ENCODE results near the gene TET2.
"Not testable (repeated sequence)": the region's sequence is repeated elsewhere in the genome, so short reads cannot be mapped to it uniquely, and the experiment has no call there.

TET2 gene

DNA sequence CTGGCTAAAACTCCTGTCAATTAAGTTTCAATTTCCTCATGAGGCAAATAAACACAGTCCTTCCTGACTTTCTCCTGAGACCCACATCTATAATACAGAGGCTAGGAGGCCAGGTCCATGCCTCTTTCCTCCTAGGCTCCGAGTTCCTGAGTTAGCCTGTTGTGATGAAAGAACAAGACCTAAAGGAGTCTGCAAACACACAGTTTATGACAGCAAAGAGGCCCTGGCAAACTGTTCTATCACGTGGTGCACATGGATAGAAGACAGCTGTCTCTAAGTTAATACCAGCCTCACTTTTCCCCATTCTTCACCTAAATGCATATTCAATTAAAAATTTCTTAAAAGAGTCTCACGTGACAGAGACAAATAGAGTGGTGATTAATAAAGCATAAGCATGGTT lies 145.2 kb downstream of the TET2 start:
- DNase-seq (ENCODE audit: low spot score), result no peak

DNA sequence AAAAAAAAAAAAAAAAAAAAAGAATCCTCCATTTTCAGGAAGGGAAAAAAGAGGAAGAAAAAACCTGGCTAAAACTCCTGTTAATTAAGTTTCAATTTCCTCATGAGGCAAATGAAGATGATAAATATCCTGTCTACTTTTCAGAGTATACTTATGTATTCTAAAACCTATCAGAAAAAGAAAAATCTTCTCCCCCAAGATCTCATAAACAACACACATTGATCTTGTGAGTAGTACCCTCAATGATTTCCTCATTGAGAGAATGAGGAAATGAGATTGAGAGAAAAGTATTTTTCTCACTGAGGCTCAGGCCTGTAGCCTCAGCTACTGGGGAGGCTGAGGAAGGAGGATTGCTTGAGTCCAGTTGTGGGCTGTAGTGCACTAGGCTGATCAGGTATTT lies 146.7 kb downstream of the TET2 start:
- no peak for DNase-seq (ENCODE audit: low spot score)

DNA sequence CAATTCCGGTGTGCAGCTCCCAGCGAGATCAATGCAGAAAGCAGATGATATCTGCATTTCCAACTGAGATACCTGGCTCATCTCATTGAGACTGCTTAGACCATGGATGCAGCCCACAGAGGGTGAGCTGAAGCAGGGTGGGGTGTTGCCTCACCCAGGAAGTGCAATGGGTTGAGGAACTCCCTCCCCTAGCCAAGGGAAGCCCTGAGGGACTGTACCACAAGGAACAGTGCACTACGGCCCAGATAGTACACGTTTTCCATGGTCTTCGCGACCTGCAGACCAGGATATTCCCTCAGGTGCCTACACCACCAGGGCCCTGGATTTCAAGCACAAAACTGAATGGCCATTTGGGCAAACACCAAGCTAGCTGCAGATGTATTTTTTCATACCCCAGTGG lies 150.0 kb downstream of the TET2 start:
- DNase-seq (ENCODE audit: low spot score), result no peak

DNA sequence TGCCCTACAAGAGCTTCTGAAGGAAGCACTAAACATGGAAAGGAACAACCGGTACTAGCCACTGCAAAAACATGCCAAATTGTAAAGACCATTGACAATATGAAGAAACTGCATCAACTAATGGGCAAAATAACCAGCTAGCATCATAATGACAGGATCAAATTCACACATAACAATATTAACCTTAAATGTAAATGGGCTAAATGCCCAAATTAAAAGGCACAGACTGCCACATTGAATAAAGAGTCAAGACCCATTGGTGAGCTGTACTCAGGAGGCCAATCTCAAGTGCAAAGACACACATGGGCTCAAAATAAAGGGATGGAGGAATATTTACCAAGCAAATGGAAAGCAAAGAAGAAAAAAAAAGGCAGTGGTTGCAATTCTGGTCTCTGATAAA lies 152.4 kb downstream of the TET2 start:
- DNase-seq (ENCODE audit: low spot score), result not testable (repeated sequence)

DNA sequence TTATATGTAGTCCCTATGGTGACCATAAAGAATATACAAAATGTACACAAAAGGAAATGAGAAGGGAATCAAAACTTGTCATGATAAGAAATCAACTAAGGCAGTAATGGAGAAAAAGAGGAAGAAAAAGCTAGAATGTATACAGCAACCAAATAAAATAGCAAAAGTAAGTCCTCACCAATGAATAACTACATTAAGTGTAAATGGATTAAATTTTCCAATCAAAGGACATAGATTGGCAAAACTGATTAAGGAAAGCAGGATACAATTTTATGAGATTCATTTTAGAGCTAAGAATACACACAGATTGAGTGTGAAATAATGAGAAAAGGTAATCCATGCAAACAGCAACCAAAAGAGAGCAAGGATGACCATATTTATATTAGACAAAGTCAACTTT lies 157.4 kb downstream of the TET2 start:
- no peak for DNase-seq (ENCODE audit: low spot score)

DNA sequence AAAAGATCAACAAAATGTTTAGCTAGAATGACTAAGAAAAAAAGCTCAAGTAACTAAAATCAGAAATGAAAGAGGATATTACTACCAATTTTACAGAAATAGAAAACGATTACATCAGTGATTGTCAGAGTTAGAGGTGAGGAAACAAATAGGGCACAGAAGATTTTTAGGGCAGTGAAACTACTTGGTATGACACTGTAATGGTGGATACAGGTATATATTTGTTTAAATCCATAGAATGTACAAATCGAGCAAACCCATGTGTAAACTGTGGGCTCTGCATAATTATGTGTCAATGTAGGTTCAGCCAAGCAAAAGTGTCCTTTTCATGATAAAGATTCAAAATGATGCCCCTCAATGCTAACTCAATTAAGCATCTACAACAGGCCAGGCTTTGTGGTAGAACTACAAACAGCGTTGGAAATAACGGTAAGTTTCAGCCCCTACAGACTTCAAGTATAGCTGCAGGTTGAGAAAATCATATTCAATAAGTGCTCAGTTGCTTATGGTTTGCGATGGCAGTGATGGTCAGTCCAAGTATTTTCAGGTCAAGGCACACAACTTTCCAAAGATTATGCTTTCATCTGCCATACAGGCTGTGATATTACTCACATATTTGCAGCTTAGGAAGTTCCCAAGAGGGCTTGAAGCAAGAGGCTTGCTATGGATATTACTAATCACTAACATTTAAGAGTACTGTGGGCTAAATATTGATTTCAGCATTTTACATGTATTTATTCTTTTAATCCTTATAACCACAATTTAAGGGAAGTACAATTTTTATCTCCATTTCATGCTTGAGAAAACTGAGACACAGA lies 158.6 kb downstream of the TET2 start:
- DNase-seq (ENCODE audit: low spot score), result no peak

DNA sequence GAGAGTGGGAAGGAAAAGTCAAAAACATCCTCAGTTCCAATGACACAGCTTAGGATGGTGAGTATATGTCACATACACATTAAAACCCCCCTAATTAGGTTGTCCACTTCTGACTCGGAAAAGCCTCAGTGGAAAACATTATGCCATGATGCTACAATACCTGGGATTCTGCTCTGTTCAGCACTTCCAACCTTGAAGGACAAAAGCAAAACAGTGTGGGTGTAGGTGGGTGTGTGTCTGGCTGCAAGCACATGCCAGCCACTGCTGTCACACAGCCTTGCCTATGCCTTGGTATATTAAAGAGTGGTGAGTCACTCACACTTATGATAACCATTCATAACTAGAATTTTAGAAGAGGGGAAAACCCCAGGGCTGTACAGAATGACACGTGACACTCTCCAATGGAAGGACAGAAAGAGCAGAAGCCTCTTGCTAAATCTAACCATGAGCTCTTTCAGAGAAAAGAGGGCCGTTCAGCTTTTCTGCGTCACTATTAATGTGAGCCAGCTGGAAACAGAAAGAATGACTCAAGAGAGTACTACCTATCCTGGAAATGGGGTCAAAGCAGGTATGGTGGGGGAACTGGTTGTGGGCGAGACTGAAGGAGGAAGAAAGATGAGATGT lies 159.6 kb downstream of the TET2 start:
- DNase-seq (ENCODE audit: low spot score), result no peak

DNA sequence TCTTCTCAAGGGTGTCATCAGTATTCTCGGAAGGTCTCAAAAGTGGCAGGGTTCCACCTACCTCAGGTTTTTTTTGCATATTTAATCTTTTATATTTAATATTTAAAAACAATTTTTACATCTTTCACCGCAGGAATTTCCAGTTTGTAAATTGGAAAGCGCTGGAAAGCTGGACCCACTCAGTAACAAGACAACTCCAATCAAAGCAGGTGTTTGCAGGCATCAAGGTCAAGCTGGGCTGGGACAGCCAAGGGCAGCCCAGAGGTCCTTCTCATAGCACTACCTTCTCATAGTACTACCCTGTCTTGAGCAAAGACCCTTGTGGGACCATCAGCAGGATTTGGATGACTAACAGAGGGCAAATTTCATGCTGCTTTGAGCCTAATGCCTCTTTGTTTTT lies 160.1 kb downstream of the TET2 start:
- DNase-seq (ENCODE audit: low spot score), result no peak

DNA sequence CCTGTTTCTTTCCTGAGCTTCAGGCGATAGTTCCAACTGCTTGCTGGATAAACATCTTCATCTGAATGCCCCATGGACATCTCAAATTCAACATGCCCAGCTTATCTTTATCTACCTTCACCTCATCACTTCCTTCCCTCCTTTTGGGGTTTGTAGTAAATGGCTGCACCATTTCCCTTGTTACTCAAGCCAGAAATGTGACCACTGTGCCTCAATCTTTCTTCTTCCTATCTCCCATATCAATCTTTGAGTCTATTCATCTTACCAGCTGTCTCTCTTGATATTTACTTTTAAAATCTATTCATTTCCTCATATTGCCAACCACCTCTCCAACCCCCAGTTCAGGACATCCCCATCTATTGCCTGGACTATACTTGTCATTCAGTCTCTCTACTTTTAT lies 171.8 kb downstream of the TET2 start:
- DNase-seq (ENCODE audit: low spot score), result no peak

DNA sequence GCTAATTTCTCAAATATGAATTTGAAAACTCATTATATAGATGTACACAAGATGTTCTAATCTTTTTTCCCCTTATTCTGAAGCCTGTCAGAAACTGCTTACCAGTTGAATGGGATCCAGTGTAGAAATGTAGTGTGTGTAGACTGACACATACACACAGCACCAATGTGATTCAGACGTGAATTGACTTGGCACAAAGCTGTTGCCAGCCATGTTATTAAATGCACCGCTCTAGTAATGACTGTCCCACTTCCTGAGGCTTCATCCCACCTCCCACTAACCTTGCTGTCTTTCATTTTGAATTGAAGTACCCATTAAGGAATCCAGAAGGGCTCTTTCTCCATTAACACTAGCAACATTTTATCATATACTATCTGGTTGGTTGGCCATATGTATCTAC lies 180.5 kb downstream of the TET2 start:
- no peak for DNase-seq (ENCODE audit: low spot score)

DNA sequence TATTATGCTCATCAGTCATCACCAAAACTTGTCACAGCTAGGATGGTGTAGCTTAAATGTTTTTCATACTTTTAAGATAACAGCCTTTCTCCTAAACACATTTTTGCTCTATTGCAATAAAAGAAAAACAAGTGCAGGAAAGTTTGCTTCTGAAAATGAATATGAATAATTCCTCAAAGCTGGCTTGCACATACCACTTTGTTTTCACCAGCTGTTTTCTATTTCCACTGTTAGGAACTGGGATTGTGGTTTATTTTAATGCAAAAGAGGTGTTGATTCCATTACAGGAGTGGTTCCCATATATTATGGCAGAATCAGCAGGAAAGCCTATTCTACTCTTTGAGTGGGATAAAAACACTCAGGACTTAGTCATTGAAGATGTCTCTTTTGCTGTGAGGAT lies 181.3 kb downstream of the TET2 start:
- no peak for DNase-seq (ENCODE audit: low spot score)

DNA sequence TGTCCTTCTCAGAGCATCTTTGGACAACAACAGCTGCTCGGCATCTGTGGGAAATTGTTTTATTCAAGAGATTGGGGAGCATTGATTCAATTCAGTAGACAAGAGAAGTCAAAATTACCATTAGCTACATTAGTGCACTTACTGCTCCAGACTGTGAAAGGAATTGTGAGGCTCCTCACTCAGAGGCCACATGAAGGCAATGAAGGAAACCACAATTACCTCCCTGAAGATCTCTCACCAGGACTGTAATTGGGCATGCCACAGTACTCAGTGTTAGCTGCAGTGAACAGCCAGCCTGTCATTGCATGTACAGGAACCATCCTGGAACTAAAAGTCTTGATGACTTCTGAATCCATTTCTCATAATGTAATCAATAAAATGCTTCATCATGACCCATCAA lies 182.4 kb downstream of the TET2 start:
- DNase-seq (ENCODE audit: low spot score), result no peak

Measured in hepatic stellate cell (primary cell).